HG03432 (cell line): Measurements from ENCODE around the gene RBP7.
"Not testable (repeated sequence)": the region's sequence is repeated elsewhere in the genome, so short reads cannot be mapped to it uniquely, and the experiment has no call there.

ENCODE experiments used
- ATAC-seq: cut with Tn5 transposase; IDR thresholded peaks from one replicate; pipeline ENCODE4 v1.9.1; 2021; ENCODE audit warnings: mild to moderate bottlenecking, moderate library complexity; ENCODE audit not compliant: unreplicated experiment

The RBP7 gene

DNA sequence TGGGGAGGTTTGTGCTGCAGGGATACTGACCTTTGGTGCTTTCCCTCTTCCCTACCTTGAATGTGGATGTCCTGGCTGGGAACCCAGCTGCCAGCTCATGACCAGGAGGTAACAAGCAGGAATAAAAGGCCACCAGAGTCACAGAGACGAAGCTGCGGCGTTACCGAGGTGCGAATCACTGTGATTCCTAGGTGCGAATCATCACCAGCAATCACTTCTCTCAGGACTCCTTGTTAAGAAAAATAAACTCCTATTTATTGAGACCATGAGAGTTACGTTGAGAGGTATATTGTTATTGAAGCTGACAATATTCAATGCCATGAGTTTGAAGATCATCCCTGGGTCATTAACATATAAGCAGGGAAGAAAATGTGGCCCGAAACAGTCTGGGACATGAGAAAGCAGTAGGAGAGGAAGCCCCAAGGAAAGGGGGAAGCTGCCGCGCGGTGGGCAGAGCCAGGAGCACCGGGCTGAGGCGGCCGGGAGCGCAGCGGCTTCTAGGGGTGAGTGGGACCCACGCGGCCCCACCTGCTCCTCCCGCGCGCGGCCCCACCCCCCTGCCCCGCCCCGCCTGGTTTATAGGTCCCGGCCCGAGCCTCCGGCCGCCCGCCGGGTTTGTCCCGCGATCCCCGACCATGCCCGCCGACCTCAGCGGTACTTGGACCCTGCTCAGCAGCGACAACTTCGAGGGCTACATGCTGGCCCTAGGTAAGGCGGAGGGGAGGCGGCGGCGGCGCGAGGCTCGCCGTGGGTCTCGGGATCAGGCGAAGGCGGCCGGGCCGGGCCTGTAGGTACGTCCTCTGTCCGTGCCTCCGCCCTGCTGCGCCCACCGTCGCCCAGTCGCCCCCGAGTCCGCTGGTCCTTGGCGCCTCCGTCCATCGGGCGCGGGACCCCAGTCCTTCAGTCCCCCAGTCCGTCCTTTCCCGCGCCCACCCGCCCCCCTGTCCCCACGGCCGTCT is at the start of gene RBP7:
TSS of gene RBP7 (plus strand) at position 605 of the 959 bp plus-strand sequence. CDS start at position 636, 31 bp downstream.
- ATAC-seq, result no peak

DNA sequence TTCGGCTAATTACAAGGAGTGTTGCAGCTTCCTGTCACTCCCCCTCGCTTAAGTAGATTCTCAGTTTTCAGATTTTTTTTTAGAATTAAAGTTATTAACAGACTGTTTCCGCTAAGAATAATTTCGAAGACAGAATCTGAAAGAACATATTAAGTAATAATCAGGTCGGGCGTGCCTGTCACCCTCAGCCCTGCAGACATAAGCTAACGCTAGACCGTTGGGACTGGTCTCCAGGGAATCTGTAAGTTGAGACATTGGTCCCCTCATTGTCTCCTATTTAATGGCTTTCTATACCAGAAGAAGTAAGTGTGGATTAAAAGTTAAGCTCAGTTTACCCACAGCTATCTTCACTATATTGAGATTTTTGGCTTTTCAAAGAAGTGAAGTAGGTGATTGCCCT is 39.3 kb upstream of the RBP7 start:
- ATAC-seq, result no peak

DNA sequence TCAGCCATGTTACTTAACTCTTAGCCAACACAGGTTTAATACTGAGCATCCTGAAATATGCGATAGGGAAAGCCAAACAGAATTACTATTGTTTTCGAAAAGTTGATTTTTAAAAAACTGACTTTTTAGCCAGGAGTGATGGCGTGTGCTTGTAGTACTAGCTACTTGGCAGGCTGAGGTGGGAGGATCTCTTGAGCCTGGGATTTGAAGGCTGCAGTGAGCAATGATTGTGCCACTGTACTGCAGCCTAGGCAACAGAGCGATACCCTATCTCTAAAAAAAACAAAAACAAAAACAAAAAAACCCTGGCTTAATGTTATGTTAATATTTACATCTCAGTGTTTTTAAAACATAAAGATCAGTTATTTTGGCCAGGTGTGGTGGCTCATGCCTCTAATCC is 37.0 kb upstream of the RBP7 start:
- no peak for ATAC-seq

DNA sequence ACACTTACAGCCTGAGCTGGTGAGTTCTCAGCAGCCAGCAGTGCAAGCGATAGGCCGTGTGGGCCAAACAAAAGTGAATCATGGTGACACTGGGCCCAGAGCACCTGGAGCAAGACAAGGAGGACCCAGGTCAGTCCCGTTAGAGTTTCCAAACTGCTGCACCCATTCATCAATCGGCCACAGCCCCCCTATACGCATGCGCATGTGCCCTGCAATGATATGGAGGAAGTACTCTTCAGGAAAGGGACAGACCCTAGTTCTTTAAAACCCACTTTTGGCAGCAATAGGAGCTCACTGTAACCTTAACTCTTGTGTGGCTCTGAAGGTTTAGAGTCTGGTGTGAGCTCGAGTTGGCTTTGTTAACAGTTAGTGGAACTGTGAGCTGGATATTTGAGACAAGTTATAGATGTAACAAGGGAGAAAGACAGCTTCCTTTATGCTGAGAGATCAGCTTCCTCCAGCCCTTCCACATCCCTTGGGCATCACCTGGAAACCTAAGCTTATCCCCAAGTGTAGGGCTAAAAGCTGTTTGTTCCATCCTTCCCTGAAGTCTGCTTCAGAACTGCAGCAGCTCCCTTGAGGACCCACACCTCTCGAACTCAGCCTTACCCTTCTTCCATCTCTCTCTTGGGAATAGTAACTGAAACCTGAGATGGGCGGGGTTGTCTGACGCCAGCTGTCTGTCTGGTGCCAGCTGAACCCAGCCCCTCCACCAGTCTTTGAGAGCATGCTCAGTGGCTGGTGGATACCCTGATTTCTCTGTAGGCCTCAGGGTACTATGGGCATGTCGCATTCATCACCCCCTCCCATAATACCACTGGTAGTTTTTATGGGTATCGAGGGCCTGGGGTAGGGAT is 36.1 kb upstream of the RBP7 start:
- peak; percentile 56 for ATAC-seq

DNA sequence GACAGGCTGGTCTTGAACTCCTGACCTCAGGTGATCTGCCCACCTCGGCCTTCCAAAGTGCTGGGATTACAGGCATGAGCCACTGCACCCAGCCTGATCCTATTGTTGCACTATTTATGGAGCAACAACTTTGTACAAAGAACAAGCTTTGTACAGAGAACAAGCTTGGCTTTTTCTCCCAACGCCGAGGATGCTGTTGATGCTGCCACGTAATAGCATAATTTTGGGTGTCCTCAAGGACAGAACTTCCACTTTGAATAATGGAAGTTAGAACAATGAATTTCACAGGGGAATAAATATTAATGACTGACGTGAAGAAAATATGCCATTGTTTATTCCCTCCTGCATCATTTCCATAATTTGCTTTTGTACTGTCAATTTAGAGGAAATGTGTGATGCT is 12.8 kb upstream of the RBP7 start:
- no peak for ATAC-seq

DNA sequence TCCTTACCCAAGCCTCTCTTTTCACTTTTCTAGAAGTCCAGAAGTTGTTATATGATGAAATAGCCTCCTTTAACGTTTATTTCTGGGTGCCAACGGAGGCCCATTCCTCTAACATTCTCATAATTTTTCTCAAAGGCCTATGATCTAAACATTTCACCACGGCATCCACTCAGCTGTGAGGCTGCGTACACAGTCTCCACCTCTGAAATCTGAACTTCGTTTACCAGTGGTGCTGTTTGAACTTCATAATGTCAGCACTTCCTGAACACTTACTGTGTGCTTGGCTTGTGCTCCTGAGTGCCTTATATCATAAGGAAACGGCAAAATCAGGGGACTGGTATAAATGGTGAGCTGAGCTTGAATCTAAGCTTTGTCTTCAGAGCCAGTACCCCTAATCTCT is 12.0 kb upstream of the RBP7 start:
- ATAC-seq, result no peak

DNA sequence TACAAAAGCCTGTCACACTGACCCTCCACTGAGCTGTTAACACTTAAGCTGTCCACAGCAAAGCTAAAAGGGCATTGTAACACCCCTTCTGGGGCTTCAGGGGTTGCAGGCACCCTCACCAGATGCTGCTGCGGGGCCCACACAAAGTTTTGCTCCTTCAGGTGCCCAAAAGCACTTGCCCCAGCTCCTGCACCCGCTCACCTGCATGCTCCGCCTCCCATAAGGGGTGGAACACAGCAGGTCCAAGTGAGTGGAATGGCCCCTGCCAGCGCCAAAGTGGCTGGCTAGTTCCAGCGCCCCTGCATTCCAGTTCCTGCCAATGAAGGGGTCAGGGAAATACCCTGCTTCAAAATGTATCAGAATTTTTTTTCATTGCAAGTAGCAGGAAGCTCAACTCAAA is 7.3 kb upstream of the RBP7 start:
- no peak for ATAC-seq

DNA sequence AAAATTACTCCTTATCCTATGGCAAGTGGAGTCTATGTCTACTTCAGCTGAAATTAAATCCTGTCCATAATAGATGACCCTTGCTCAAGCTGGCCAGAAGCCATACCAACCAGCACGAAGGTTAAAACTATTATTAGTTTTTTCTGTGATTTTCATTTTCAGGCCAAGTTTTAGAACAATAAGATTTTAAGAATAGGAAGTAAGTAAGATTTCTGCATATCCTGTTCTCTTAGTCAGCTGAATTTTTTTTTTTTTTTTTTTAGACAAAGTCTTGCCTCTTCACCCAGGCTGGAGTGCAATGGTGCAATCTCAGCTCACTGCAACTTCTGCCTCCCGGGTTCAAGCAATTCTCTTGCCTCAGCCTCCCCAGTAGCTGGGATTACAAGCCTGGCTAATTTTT is 6.1 kb upstream of the RBP7 start:
- ATAC-seq, result no peak

DNA sequence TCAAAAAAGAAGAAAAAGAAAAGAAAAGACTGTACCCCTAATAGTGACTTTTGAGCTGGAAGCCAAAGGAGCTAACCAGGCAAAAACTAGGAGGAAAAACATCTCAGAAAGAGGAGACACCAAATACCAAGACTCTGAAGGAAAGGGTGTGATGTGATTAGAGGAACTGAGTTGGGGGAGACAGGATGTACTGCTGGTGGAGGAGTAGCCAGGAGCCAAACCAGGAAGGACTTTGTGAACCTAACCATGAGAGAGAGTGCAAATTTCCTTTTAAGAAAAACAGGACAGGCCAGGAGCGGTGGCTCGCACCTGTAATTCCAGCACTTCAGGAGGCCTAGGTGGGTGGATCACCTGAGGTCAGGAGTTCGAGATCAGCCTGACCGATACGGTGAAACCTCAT is 4.1 kb upstream of the RBP7 start:
- ATAC-seq, result no peak

DNA sequence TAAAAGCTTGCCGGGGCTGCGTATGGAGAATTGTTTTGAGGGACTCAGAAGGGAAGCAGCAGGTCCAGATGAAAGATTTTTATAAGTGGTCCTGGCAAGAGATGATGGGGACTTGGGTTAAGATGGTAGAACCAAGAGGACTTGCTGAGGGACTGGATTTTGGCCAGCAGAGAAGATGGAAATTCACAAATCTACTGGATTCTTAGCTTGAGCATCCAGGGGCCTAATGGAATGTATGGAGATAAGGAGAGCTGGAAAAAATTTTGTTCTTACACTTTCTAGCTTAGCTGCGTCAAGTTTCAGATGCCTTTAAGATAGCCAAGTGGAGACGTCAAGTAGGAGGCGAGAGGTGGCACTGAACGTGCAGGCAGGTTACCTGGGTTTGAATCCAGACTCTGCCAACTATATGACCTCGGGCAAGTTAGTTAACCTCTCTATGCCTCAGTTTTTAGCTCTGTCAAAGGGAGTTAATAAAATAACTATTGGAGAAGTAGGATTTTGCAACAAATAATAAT is 3.4 kb upstream of the RBP7 start:
- ATAC-seq, result no peak

DNA sequence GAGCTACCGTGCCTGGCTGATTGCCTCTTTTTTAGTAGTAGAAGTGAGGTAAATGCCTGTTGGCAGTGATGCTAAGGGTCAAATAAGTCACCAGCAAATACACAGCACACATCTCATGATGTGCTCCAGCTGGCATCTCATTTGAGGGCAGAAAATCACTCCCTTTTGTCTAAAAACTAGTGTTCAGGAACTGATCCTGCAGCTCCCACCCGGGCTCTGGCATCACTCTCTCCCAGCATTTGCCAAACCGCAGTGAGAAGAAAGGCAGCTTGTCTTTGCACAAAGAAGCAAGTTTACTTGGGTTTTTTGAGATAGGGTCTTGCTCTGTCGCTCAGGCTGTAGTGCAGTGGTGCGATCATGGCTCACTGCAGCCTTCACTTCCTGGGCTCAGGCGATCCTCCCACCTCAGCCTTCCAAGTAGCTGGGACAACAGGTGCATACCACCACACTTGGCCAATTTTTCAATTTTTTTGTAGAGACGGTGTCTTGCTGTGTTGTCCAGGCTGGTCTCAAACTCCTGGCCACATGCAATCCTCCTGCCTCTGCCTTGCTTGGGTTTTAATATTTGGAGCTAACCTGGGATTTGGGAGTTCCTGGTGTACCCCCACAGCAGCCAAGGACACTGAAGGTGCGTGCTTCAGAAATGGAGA is 4.1 kb downstream of the RBP7 start:
- no peak for ATAC-seq

DNA sequence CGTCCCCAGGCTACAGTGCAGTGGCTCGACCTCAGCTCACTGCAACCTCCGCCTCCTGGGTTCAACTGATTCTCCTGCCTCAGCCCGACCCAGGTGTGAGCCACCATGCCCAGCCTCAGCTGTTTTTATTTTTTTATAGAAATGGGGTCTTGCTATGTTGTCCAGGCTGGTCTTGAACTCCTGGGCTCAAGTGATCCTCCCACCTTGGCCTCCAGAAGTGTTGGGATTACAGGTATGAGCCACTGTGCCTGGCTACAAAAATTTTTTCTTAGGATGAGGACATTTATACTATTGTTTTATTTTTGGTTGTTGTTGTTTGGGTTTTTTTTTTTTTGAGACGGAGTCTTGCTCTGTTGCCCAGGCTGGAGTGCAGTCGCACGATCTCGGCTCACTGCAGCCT is 8.2 kb downstream of the RBP7 start:
- not testable (repeated sequence) for ATAC-seq

DNA sequence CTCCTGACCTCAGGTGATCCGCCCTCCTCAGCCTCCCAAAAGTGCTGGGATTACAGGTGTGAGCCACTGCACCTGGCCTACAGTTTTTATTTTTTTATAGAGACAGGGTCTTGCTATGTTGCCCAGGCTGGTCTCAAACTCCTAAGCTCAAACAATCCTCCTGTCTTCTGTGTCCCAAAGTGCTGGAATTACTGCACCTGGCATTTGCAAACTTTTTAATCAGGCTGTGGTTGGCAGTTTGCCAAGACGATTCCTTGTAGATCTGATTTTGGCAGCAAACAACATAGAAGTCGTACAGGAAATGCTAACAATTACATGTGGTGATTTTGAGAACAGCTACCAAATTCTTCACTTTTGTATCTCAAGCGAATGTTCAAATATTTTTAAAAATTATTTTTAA is 10.1 kb downstream of the RBP7 start:
- ATAC-seq, result no peak

DNA sequence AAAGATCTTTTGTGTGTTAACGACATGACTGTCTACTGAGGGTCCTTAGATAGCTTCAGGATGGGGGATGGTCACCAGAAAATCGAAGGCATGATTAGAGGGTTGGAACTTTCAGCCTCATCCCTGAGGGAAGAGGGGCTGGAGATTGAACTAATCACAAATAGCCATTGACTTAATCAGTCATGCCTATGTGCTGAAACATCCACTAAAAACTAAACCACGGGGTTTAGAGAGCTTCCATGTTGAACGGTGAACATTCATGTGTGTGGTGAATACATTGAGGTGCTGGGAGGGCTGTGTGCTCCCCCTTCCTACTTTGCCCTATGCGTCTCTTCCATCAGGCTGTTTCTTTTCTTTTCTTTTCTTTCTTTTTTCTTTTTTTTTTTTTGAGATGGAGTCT is 17.0 kb downstream of the RBP7 start:
- ATAC-seq, result no peak

DNA sequence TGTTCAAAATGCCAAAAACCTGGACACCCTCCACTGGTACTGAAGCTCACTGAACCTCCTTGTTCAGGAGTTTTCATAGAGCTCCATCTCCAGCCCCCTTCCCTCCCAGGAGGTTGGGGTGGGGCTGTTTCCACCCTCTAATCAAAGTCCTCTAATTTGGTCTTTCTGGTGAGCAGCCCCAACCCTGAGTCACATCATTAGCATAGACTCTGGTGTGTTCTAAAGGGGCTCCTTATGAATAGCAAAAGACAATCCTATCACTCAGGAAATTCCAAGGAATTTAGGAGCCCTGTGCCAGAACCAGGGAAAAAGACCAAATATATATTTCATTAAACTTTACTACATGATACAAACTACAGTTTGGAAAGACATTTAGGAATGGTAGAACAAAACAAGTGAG is 22.5 kb downstream of the RBP7 start:
- no peak for ATAC-seq

DNA sequence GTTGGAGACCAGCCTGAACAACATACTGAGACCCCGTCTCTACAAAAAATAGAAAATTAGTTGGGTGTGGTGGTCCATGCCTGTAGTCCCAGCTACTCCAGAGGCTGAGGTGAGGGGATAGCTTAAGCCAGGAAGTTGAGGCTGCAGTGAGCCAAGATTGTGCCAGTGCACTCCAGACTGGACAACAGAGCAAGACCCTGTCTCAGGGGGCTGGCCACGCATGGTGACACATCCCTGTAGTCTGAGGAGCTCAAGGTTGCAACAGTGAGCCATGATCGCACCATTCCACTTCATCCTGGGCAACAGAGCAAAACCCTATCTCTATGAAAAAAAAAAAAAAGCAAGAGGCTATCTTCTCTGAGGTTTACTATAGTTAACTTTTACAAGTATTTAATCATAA is 23.1 kb downstream of the RBP7 start:
- no peak for ATAC-seq

DNA sequence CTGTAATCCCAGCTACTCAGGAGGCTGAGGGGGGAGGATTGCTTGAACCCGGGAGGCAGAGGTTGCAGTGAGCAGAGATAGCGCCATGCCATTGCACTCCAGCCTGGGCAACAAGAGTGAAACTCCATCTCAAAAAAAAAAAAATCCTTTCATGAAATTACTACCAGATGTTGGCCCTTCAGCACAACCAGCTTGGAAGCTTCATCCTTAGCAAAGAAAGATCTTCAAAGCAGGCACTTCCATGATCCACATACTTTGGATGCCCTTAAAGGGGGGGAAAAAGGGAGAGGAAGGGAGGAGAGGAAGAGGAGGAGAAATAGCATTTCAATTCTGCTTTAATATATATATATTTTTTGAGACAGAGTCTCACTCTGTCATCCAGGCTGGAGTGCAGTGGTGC is 23.6 kb downstream of the RBP7 start:
- not testable (repeated sequence) for ATAC-seq

DNA sequence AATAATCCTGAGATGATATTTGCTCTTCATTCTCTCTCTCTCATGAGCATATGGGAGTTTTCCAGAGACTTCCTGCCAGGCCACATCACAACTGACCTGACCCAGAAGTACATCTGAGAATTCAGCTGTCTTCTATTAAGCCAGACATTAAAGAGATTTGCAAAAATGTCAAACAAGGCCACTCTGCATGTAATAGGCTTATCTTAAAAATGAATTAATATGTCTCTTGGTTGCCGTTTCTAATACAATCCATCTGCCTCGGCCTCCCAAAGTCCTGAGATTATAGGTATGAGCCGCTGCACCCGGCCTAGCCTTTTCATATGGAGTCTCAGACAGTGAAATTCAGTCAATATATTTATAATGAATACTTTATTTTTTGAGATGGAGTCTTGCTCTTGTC is 25.0 kb downstream of the RBP7 start:
- ATAC-seq, result not testable (repeated sequence)

DNA sequence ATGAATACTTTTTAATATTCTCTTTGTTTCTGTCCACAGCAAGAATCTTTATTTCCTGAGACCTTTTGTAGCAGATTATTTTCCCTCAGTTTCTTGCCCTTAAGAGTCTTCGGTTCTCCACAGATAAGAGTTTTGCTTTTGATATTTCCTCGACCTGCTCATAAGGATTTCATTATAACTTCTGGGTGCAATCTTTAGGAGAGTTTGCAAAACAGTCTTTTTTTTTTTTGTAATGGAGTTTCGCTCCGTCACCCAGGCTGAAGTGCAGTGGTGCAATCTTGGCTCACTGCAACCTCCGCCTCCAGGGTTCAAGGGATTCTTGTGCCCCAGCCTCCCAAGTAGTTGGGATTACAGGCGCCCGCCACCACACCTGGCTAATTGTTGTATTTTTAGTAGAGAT is 25.6 kb downstream of the RBP7 start:
- ATAC-seq, result no peak

DNA sequence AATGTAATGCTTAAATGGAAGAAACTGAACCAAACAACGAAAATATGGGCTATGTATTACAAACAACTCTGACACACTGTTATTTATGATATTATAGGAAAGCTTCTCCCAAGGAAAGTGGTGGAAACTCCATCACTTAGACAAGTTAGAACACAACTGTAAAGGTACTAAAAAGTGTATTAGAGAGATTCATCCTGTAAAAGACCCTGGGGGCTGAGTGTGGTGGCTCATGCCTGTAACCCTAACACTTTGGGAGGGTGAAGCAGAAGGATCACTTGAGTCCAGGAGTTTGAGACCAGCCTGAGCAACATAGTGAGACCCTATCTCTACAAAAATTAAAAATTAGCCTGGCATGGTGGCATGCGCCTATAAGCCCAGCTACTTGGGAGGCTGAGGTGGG is 28.3 kb downstream of the RBP7 start:
- no peak for ATAC-seq

DNA sequence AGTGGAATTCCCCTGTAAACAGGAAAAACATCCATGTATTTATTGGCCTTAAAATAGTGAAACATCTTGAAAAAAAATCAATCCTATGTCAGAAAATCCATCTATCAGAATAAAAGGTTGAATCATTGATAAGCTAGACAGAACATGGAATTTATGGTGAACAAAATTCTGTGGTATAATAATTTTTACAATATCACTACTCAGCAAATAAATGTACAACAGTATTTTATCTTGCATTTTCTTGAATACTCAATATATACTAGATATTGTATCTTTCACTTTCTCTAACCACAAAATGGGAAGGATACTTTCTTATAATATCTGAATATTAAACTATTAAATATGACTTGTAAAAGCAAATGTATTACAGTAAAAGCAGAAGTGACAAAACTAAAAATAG is 30.0 kb downstream of the RBP7 start:
- ATAC-seq, result no peak
